NCI-H2227 (cell line): ENCODE data around the gene AK4.

Experiments
- DNase-seq: peaks from one replicate; lab custom pipeline; 2025; ENCODE audit not compliant: unreplicated experiment; lab: John Stamatoyannopoulos, UW

The AK4 gene

GRCh38 chr1:65269612-65270011, 121.6 kb downstream of the AK4 start:
- DNase-seq: no peak

DNA sequence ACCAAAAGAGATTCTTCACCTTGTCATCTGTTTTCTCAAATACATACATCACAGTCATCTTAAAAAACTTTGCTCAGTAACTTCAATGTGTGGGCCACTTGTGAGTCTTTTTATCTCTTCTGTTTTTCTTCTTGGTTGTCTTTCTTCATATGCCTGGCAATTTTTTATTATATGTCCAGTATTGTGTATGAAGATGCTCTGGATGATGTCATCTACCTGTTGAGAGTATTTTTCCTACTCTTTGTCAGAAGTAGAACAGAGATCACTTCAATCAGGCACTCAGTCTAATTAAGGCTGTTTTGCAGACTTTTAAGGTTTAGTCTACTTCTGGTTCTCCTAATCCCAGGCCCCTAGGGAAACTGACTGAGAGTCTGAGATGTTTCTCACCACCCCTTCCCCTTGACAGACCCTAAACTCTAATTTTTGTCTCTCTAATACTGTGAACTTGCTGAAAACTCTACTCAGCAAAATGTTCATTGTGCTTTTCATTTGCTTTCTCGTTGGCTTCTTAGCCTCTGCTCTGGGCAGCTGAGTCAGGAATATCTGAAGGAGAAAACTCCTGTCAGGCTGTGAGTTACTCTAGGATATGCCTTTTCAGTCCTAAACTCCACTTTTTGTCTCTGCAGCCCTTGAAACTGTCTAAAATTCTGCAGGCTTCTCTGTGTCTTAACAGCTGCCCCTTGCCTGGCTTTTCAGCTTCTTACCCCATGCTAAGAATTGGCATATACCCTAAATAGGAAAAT, 128.4 kb downstream of the AK4 start:
- no peak for DNase-seq

DNA sequence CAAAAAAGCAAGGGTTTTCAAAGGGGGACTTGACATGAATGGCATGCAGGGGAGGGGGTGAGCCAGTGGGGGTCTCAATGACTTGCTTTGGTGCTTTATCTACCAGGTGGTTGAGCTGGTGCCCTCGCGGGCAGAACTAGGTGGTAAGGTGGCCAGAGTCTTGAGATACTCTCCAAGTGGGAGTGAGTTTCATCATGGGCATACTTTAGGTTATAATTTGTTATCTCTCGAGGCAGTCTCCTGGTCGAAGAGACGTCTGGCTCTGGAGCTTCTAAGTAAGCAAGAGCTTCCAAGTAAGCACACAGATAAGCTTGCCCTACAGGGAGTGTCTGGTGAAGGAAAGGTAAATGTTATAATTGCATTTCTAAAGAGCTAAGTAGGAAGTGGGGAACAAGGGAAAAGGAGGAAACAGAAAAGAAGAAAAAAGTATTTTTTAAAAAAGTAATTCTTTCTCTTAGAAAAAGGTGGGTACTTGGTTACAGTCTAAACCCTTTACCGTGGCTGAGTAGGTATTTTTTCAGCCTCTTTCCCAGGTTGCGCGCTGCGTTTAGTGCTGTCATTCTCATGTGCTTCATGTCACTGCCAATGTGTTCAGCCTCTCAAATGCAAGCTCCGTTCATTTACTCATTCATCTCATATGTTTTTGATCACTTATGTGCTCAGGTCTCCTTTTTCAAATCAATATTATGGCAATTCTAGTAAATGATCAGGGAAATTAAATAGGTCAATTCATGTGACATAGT, 129.8 kb downstream of the AK4 start:
- no peak for DNase-seq

- DNase-seq: no peak
These were observed 130.5 kb downstream of the AK4 start for GRCh38 chr1:65278376-65279069.

GRCh38 chr1:65279070-65279779, 131.2 kb downstream of the AK4 start:
- peak; percentile 52 for DNase-seq
